ENCODE results near the gene SELENOH.

DNA sequence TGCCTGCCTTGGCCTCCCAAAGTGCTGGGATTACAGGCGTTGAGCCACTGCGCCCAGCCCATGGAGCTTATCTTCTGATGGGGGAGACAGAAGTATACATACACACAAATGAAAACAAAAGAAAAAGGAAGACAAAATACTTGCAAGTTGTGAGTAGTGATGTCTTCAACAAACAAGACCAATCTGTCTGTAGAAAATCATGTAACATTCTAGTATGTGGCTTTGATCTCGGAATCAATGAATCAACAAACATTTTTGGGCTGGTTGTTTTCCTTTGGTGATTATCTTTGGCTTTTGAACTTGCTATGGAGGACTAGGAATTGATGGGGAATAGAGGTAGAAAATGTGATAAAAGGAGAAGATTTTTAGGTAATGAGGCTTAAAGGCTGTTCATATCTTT, 16.9 kb downstream of the SELENOH start:
- TF ChIP-seq, protein P1, sequence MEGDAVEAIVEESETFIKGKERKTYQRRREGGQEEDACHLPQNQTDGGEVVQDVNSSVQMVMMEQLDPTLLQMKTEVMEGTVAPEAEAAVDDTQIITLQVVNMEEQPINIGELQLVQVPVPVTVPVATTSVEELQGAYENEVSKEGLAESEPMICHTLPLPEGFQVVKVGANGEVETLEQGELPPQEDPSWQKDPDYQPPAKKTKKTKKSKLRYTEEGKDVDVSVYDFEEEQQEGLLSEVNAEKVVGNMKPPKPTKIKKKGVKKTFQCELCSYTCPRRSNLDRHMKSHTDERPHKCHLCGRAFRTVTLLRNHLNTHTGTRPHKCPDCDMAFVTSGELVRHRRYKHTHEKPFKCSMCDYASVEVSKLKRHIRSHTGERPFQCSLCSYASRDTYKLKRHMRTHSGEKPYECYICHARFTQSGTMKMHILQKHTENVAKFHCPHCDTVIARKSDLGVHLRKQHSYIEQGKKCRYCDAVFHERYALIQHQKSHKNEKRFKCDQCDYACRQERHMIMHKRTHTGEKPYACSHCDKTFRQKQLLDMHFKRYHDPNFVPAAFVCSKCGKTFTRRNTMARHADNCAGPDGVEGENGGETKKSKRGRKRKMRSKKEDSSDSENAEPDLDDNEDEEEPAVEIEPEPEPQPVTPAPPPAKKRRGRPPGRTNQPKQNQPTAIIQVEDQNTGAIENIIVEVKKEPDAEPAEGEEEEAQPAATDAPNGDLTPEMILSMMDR (IDR thresholded peaks at IDR 0.05), result no peak
- TF ChIP-seq PBX3 (IDR thresholded peaks at IDR 0.05), result no peak
- TF ChIP-seq, protein P2, sequence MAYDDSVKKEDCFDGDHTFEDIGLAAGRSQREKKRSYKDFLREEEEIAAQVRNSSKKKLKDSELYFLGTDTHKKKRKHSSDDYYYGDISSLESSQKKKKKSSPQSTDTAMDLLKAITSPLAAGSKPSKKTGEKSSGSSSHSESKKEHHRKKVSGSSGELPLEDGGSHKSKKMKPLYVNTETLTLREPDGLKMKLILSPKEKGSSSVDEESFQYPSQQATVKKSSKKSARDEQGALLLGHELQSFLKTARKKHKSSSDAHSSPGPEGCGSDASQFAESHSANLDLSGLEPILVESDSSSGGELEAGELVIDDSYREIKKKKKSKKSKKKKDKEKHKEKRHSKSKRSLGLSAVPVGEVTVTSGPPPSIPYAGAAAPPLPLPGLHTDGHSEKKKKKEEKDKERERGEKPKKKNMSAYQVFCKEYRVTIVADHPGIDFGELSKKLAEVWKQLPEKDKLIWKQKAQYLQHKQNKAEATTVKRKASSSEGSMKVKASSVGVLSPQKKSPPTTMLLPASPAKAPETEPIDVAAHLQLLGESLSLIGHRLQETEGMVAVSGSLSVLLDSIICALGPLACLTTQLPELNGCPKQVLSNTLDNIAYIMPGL (CRISPR knock-in tag; IDR thresholded peaks at IDR 0.05; ENCODE audit: borderline replicate concordance), result no peak
- TF ChIP-seq FOSL2 (IDR thresholded peaks at IDR 0.05), result no peak
- no peak for TF ChIP-seq FOSL2 (CRISPR knock-in tag; IDR thresholded peaks at IDR 0.05)
- no peak for TF ChIP-seq POLR2A (IDR thresholded peaks at IDR 0.05; ENCODE audit: low read length)
- no peak for TF ChIP-seq HOXB13 (CRISPR knock-in tag; IDR thresholded peaks at IDR 0.05; ENCODE audit: low read depth)
- no peak for TF ChIP-seq ZC3H11A (IDR thresholded peaks at IDR 0.05)
- TF ChIP-seq, protein P3, sequence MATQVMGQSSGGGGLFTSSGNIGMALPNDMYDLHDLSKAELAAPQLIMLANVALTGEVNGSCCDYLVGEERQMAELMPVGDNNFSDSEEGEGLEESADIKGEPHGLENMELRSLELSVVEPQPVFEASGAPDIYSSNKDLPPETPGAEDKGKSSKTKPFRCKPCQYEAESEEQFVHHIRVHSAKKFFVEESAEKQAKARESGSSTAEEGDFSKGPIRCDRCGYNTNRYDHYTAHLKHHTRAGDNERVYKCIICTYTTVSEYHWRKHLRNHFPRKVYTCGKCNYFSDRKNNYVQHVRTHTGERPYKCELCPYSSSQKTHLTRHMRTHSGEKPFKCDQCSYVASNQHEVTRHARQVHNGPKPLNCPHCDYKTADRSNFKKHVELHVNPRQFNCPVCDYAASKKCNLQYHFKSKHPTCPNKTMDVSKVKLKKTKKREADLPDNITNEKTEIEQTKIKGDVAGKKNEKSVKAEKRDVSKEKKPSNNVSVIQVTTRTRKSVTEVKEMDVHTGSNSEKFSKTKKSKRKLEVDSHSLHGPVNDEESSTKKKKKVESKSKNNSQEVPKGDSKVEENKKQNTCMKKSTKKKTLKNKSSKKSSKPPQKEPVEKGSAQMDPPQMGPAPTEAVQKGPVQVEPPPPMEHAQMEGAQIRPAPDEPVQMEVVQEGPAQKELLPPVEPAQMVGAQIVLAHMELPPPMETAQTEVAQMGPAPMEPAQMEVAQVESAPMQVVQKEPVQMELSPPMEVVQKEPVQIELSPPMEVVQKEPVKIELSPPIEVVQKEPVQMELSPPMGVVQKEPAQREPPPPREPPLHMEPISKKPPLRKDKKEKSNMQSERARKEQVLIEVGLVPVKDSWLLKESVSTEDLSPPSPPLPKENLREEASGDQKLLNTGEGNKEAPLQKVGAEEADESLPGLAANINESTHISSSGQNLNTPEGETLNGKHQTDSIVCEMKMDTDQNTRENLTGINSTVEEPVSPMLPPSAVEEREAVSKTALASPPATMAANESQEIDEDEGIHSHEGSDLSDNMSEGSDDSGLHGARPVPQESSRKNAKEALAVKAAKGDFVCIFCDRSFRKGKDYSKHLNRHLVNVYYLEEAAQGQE (IDR thresholded peaks at IDR 0.05), result no peak
- TF ChIP-seq MYC (IDR thresholded peaks at IDR 0.05; ENCODE audit: borderline replicate concordance, low read length), result no peak
- TF ChIP-seq ZFP36 (IDR thresholded peaks at IDR 0.05; ENCODE audit: borderline replicate concordance, partially characterized antibody), result no peak
- TF ChIP-seq ESRRA (IDR thresholded peaks at IDR 0.05; ENCODE audit: borderline replicate concordance, low read length), result no peak
- no peak for TF ChIP-seq MAZ (IDR thresholded peaks at IDR 0.05; ENCODE audit: borderline replicate concordance, low read depth, low read length)
- TF ChIP-seq NFE2L2 (conservative IDR thresholded peaks at IDR 0.05; ENCODE audit: low read length), result no peak
- TF ChIP-seq RCOR1 (IDR thresholded peaks at IDR 0.05; ENCODE audit: low read depth, low read length), result no peak

All from A549 (cell line).